ENCODE data around the gene MYO1D.

DNA sequence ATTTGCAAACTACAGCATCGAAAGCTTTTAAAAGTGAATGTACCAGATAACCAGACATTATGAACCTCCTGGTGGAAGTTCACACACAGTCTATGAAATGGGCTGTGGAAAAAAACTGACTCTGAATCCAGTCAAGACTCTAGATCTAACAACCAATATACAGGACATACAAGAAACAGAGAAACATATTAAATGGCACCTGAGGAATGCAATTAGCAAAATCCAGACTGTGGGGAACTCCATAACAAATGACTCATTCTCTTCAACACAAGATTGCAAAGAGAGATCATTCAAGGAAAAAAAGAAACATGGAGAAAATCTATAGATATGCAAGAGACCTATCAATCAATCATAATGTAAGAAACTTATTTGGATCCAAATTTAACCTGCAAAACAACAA lies 119.0 kb downstream of the MYO1D start:
- TF ChIP-seq, protein P1, sequence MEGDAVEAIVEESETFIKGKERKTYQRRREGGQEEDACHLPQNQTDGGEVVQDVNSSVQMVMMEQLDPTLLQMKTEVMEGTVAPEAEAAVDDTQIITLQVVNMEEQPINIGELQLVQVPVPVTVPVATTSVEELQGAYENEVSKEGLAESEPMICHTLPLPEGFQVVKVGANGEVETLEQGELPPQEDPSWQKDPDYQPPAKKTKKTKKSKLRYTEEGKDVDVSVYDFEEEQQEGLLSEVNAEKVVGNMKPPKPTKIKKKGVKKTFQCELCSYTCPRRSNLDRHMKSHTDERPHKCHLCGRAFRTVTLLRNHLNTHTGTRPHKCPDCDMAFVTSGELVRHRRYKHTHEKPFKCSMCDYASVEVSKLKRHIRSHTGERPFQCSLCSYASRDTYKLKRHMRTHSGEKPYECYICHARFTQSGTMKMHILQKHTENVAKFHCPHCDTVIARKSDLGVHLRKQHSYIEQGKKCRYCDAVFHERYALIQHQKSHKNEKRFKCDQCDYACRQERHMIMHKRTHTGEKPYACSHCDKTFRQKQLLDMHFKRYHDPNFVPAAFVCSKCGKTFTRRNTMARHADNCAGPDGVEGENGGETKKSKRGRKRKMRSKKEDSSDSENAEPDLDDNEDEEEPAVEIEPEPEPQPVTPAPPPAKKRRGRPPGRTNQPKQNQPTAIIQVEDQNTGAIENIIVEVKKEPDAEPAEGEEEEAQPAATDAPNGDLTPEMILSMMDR (conservative IDR thresholded peaks at IDR 0.05; ENCODE audit: low read length), result no peak
- TF ChIP-seq EZH2phosphoT487 (IDR thresholded peaks at IDR 0.05; ENCODE audit: borderline replicate concordance, low read depth, low read length), result no peak
